HepG2 (cell line): ENCODE measurements around the gene RGS19. TPM values are rescaled to one million over a fixed set of nuclear protein-coding genes. Genes with fewer than 3 reads are reported as not detected.
A peak's percentile ranks its signal among the peaks of the same experiment; 100 is the strongest.

Experiments used
- ATAC-seq: fragments of 200-7000 bp; cut with Tn5 transposase; 3 replicates; pipeline ENCODE4 v1.9.1; 2020; ENCODE audit warnings: mild to moderate bottlenecking, moderate library complexity
- BruUV-seq: library from RNA; stranded (reverse); fragments of 400-500 nt; replicated peaks from 2 replicates; lab custom pipeline; 2021; lab: Mats Ljungman, UMichigan
- CTCF ChIA-PET: fragments of 300-600 bp; formaldehyde crosslinking; extraction: SDS; loops from one replicate; lab custom pipeline; 2021; ENCODE audit warnings: low total read pairs, inconsistent platforms, low intra/inter-chr PET ratio; lab: Yijun Ruan, JAX
- POLR2A ChIA-PET: fragments of 350-600 bp; sonication (Branson Sonifier 250); formaldehyde crosslinking; loops from one replicate; lab custom pipeline; 2020; ENCODE audit warnings: antibody characterized with exemption, inconsistent platforms; lab: Yijun Ruan, JAX
- DNase-seq: peaks from one replicate; pipeline ENCODE4 v3.0.0-alpha.2; 2015; ENCODE audit warnings: low spot score
- FAIRE-seq: peaks from 3 replicates; lab custom pipeline; 2011; peaks lifted over from hg19 to GRCh38; lab: Jason Lieb, UNC
- H2AFZ ChIP-seq: one replicate; pipeline ENCODE4 v1.6.1; 2011; ENCODE audit warnings: low read length, inconsistent platforms
- H3K27ac ChIP-seq: fragments of 300-600 bp; 3 replicates; pipeline ENCODE4 v1.8.0; 2011; ENCODE audit warnings: mixed run types, mild to moderate bottlenecking, mixed read lengths, low read length, inconsistent platforms; ENCODE audit not compliant: insufficient read depth; ENCODE audit errors: extremely low read length
- H3K27me3 ChIP-seq, 2 experiments: fragments of 200-600 bp in 1 of 2; 2 replicates in 1 of 2; 3 replicates in 1 of 2; pipeline versions ENCODE4 v1.6.0 to v1.8.0; 2011; ENCODE audit warnings: low read length in 2 of 2, mild to moderate bottlenecking in 2 of 2, moderate library complexity in 2 of 2, inconsistent platforms in 1 of 2; ENCODE audit not compliant: insufficient read depth in 2 of 2, control insufficient read depth in 1 of 2
- H3K36me3 ChIP-seq, 2 experiments: fragments of 200-600 bp in 1 of 2; replicated peaks in 1 of 2; 2 replicates in 1 of 2; 3 replicates in 1 of 2; pipeline versions ENCODE4 v1.5.1 to v1.8.0; 2011; ENCODE audit warnings: low read length in 2 of 2, inconsistent platforms in 1 of 2; ENCODE audit not compliant: insufficient read depth in 2 of 2, control insufficient read depth in 1 of 2
- H3K4me1 ChIP-seq: 2 replicates; pipeline ENCODE4 v1.5.1; 2012; ENCODE audit warnings: low read length, inconsistent platforms; ENCODE audit not compliant: insufficient read depth
- H3K4me2 ChIP-seq: 2 replicates; pipeline ENCODE4 v1.6.0; 2011; ENCODE audit warnings: low read depth, low read length, inconsistent platforms
- H3K4me3 ChIP-seq, 3 experiments: fragments of 200-600 bp in 1 of 3; sonication (generic), shearing (Covaris generic) in 1 of 3; replicated peaks in 1 of 3; 2 replicates each; pipeline ENCODE4 v1.5.1; 2011 to 2016; ENCODE audit warnings: low read length in 3 of 3, inconsistent platforms in 2 of 3, low read depth in 2 of 3, mild to moderate bottlenecking in 2 of 3, control low read depth in 1 of 3, mixed read lengths in 1 of 3; ENCODE audit not compliant: insufficient read depth in 1 of 3
- H3K79me2 ChIP-seq: one replicate; pipeline ENCODE4 v1.6.1; 2011; ENCODE audit warnings: low read length, inconsistent platforms; ENCODE audit not compliant: insufficient read depth
- H3K9ac ChIP-seq: 2 replicates; pipeline ENCODE4 v1.6.0; 2011; ENCODE audit warnings: mild to moderate bottlenecking, low read depth, low read length, inconsistent platforms; ENCODE audit not compliant: insufficient read depth
- H3K9me3 ChIP-seq: 2 replicates; pipeline ENCODE4 v1.5.1; 2012; ENCODE audit warnings: mild to moderate bottlenecking, low read length
- H4K20me1 ChIP-seq: 2 replicates; pipeline ENCODE4 v1.6.0; 2011; ENCODE audit warnings: inconsistent platforms, mild to moderate bottlenecking, low read length, moderate library complexity; ENCODE audit not compliant: insufficient read depth
- BCL6 ChIP-seq: IDR thresholded peaks from 2 replicates; pipeline ENCODE4 v1.6.1; 2016; ENCODE audit warnings: missing genetic modification reagents, missing compliant biosample characterization
- EED ChIP-seq: sonication (generic); formaldehyde crosslinking; IDR thresholded peaks from 2 replicates; pipeline ENCODE4 v1.5.0; 2020; ENCODE audit warnings: mild to moderate bottlenecking, missing genetic modification reagents
- NCOA1 ChIP-seq: sonication (generic); formaldehyde crosslinking; IDR thresholded peaks from 2 replicates; pipeline ENCODE4 v1.9.0; 2021; ENCODE audit warnings: missing genetic modification reagents
- POLR2AphosphoS5 ChIP-seq: IDR thresholded peaks from 2 replicates; pipeline ENCODE4 v1.6.1; 2012; ENCODE audit warnings: low read depth, low read length
- RORA ChIP-seq: sonication (generic); formaldehyde crosslinking; IDR thresholded peaks from 2 replicates; pipeline ENCODE4 v1.5.0; 2020; ENCODE audit warnings: mild to moderate bottlenecking, missing genetic modification reagents, moderate library complexity
- WIZ ChIP-seq: sonication (generic); formaldehyde crosslinking; IDR thresholded peaks from 2 replicates; pipeline ENCODE4 v1.5.1; 2020; ENCODE audit warnings: mild to moderate bottlenecking, missing genetic modification reagents
- ZNF446 ChIP-seq: sonication (generic); formaldehyde crosslinking; IDR thresholded peaks from 2 replicates; pipeline ENCODE4 v1.5.0; 2020; ENCODE audit warnings: mild to moderate bottlenecking, missing genetic modification reagents
- ZNF790 ChIP-seq: sonication (generic); formaldehyde crosslinking; IDR thresholded peaks from 2 replicates; pipeline ENCODE4 v1.8.0; 2022; ENCODE audit warnings: missing genetic modification reagents, mild to moderate bottlenecking, borderline replicate concordance
- WGBS: methylation state at CpG from one replicate; pipeline ENCODE4 v1.1.6; 2017; ENCODE audit warnings: low lambda C conversion rate; 5-methylcytosine and 5-hydroxymethylcytosine counted together
- in situ Hi-C: cut with HindIII; loops from 2 replicates; pipeline ENCODE4 v1.10.0; 2017; ENCODE audit warnings: low pct_unique_long_range_greater_than_20kb; ENCODE audit not compliant: extremely low pct_ligation_motif_present
- intact Hi-C: fragments of 100-400 bp; cut with micrococcal nuclease; formaldehyde crosslinking; loops from one replicate; pipeline ENCODE4 v1.10.0; 2022; ENCODE audit not compliant: unreplicated experiment
- polyA plus RNA-seq, 8 experiments: library from polyadenylated mRNA; depleted of rRNA in 3 of 8; stranded (reverse) in 7 of 8; unstranded in 1 of 8; fragments of >200 nt; fragmentation: Illumina TruSeq in 4 of 8; extraction: Trizol in 4 of 8; gene quantifications; 2 replicates each; pipeline versions ENCODE4 v1.2.1 to v1.2.3, GENCODE V29; 2011 to 2016; ENCODE audit warnings: low read depth in 4 of 8, missing spikeins in 1 of 8, mixed read lengths in 1 of 8; ENCODE audit not compliant: insufficient read depth in 1 of 8
- total RNA-seq, 5 experiments: library from RNA; depleted of rRNA; stranded (reverse); fragments of >200 nt; fragmentation: Illumina TruSeq; extraction: Trizol; gene quantifications; 2 replicates each; pipeline ENCODE4 v1.2.3, GENCODE V29; 2016; ENCODE audit warnings: low read depth in 1 of 5
- TF ChIP-seq, protein P1 (sequence below): sonication (generic); formaldehyde crosslinking; IDR thresholded peaks from 2 replicates; pipeline ENCODE4 v1.9.0; 2022; ENCODE audit warnings: low read depth, missing genetic modification reagents
- TF ChIP-seq, protein P2 (sequence below): IDR thresholded peaks from 2 replicates; pipeline ENCODE4 v1.6.1; 2018; ENCODE audit warnings: missing genetic modification reagents
- TF ChIP-seq, protein P3 (sequence below): sonication (generic); formaldehyde crosslinking; IDR thresholded peaks from 2 replicates; pipeline ENCODE4 v1.5.0; 2020; ENCODE audit warnings: missing genetic modification reagents, mild to moderate bottlenecking, borderline replicate concordance
- TF ChIP-seq, protein P4 (sequence below): sonication (generic); formaldehyde crosslinking; IDR thresholded peaks from 2 replicates; pipeline ENCODE4 v1.5.0; 2020; ENCODE audit warnings: missing genetic modification reagents
- TF ChIP-seq, protein P5 (sequence below), 2 experiments: sonication (generic) in 1 of 2; formaldehyde crosslinking in 1 of 2; IDR thresholded peaks; 2 replicates each; pipeline versions ENCODE4 v1.5.1 to v1.6.1; 2011 to 2020; ENCODE audit warnings: borderline replicate concordance in 1 of 2, low read depth in 1 of 2, low read length in 1 of 2, mild to moderate bottlenecking in 1 of 2, missing genetic modification reagents in 1 of 2, moderate library complexity in 1 of 2

The RGS19 gene
- total and polyA plus RNA-seq, 2 of the 13 experiments (the other 11 are each of a cell fraction or from before 2014, with no cell fraction given) = 10.7 to 11.9 TPM

DNA sequence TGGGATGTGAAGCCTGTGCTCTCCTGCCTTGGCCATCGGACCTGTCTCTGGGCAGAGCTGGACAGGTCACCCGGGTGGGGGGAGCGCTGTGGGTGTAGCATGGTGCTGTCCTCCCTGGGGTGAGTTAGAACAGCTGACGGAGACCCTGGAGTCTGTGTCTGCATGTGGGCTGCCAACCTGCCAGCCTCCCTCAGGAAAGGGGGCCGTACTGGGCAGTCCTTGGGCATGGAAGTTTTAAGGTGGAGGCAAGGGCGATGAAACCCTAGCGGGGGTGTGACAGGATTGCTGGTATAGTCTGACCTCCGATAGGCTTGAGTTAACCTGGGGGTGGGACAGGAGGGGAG lies 32.3 kb downstream of the RGS19 start (continued):
- peak; percentile 52; the same call in 1 of the 2 replicates for TF ChIP-seq POLR2AphosphoS5
- TF ChIP-seq, protein P1, sequence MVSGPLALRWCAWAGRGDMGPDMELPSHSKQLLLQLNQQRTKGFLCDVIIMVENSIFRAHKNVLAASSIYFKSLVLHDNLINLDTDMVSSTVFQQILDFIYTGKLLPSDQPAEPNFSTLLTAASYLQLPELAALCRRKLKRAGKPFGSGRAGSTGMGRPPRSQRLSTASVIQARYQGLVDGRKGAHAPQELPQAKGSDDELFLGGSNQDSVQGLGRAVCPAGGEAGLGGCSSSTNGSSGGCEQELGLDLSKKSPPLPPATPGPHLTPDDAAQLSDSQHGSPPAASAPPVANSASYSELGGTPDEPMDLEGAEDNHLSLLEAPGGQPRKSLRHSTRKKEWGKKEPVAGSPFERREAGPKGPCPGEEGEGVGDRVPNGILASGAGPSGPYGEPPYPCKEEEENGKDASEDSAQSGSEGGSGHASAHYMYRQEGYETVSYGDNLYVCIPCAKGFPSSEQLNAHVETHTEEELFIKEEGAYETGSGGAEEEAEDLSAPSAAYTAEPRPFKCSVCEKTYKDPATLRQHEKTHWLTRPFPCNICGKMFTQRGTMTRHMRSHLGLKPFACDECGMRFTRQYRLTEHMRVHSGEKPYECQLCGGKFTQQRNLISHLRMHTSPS (CRISPR knock-in tag) = no peak
- TF ChIP-seq, protein P2, sequence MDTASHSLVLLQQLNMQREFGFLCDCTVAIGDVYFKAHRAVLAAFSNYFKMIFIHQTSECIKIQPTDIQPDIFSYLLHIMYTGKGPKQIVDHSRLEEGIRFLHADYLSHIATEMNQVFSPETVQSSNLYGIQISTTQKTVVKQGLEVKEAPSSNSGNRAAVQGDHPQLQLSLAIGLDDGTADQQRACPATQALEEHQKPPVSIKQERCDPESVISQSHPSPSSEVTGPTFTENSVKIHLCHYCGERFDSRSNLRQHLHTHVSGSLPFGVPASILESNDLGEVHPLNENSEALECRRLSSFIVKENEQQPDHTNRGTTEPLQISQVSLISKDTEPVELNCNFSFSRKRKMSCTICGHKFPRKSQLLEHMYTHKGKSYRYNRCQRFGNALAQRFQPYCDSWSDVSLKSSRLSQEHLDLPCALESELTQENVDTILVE = no peak
- TF ChIP-seq RORA (CRISPR knock-in tag) = no peak
- TF ChIP-seq, protein P3, sequence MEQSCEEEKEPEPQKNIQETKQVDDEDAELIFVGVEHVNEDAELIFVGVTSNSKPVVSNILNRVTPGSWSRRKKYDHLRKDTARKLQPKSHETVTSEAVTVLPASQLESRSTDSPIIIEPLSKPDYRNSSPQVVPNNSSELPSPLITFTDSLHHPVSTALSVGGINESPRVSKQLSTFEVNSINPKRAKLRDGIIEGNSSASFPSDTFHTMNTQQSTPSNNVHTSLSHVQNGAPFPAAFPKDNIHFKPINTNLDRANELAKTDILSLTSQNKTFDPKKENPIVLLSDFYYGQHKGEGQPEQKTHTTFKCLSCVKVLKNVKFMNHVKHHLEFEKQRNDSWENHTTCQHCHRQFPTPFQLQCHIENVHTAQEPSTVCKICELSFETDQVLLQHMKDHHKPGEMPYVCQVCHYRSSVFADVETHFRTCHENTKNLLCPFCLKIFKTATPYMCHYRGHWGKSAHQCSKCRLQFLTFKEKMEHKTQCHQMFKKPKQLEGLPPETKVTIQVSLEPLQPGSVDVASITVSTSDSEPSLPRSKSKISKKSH (CRISPR knock-in tag) = no peak
- TF ChIP-seq BCL6 (CRISPR knock-in tag) = no peak

DNA sequence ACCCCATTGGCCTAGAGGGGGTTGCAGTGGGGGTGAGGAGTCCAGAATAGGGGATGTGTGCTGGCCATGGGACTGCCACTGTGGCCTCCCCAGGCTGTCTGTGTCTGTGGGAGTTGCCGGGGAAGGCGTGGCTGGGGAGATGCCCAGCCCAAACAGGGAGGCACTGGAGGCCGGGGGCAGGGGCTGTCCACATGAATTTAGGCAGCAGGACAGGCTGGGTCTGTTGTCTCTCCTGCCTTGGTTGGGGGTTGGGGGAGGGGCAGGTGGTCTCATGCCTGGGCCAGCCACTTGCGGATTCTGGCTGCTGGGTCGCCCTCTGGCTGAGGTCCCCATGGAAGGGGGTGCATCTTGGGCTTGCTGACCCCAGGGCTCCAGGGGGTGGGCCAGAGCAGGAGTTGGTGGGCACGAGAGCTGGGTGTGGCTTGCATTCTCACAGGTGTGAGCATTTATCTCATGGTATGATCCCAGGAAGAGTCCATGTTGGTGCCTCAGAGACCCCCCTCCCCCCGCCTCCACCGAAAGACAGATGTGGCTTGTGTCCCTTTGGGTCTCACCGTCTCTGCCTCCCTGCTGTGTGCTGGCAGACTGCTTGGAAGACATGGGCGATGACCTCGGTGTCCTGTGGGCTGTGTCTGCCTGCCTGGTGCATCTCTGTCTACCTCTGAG lies 33.8 kb downstream of the RGS19 start:
- FAIRE-seq (no peak), ATAC-seq (no peak), DNase-seq (no peak)
- Histone ChIP-seq H3K4me3 (peak overlapping the region in 1 of 3 experiments; percentile 45; a peak in 1 of 6 replicates), H3K36me3 (no peaks in the 10 kb centered on the region), H3K79me2 (peaks cover 4% of the 10 kb centered on the region), H3K9ac (no peak overlapping the region), H3K27me3 (no peaks in the 10 kb centered on the region; a peak in 1 of 5 replicates), H3K9me3 (no peaks in the 10 kb centered on the region), H4K20me1 (no peaks in the 10 kb centered on the region), H3K27ac (no peak overlapping the region), H3K4me2 (peak overlapping the region; percentile 56), H2AFZ (no peak overlapping the region), H3K4me1 (peaks cover 53% of the 10 kb centered on the region)
- in situ Hi-C loops (no loop called here), intact Hi-C loops (no loop called here)
- ChIA-PET CTCF (no interaction called here), POLR2A (interaction anchor here (1.6 to 10.1 kb wide), 4 partner anchors 8 to 21 kb away, joined by 5 to 252 read pairs (median 12); partner anchors contain the start of genes C20orf204 and SOX18)
- 39% methylated on average over 11 of the region's 11 CpGs for WGBS
- no TSS peak for BruUV-seq
- TF ChIP-seq, protein P4, sequence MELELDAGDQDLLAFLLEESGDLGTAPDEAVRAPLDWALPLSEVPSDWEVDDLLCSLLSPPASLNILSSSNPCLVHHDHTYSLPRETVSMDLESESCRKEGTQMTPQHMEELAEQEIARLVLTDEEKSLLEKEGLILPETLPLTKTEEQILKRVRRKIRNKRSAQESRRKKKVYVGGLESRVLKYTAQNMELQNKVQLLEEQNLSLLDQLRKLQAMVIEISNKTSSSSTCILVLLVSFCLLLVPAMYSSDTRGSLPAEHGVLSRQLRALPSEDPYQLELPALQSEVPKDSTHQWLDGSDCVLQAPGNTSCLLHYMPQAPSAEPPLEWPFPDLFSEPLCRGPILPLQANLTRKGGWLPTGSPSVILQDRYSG (CRISPR knock-in tag) = no peak
- TF ChIP-seq WIZ (CRISPR knock-in tag) (no peak), EED (peak; percentile 7; the same call in 1 of the 2 replicates), NCOA1 (CRISPR knock-in tag) (no peak), ZNF790 (no peak), ZNF446 (CRISPR knock-in tag) (no peak)
- TF ChIP-seq, protein P5, sequence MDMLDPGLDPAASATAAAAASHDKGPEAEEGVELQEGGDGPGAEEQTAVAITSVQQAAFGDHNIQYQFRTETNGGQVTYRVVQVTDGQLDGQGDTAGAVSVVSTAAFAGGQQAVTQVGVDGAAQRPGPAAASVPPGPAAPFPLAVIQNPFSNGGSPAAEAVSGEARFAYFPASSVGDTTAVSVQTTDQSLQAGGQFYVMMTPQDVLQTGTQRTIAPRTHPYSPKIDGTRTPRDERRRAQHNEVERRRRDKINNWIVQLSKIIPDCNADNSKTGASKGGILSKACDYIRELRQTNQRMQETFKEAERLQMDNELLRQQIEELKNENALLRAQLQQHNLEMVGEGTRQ (IDR thresholded peaks at IDR 0.05; ENCODE audit: low read depth, low read length) = no peak
- TF ChIP-seq, protein P5 (CRISPR knock-in tag; IDR thresholded peaks at IDR 0.05; ENCODE audit: borderline replicate concordance) = no peak
